Smooth muscle cell (in vitro differentiated cells): ENCODE data around the gene MCM3. TPM values are rescaled to one million over a fixed set of nuclear protein-coding genes. Genes with fewer than 3 reads are reported as not detected.

Source experiments
- DNase-seq: peaks from one replicate; lab custom pipeline; 2025; ENCODE audit not compliant: unreplicated experiment; lab: John Stamatoyannopoulos, UW
- H2AFZ ChIP-seq: fragments of 200-600 bp; sonication (generic); 2 replicates; pipeline ENCODE4 v1.6.0; 2016; ENCODE audit warnings: antibody characterized with exemption, low read depth, mild to moderate bottlenecking
- H3F3A ChIP-seq: fragments of 200-600 bp; sonication (generic); 2 replicates; pipeline ENCODE4 v1.6.0; 2017; ENCODE audit warnings: antibody characterized with exemption, low read depth
- H3K27ac ChIP-seq: fragments of 200-600 bp; sonication (generic); 2 replicates; pipeline ENCODE4 v1.5.1; 2016; ENCODE audit warnings: low read depth, mild to moderate bottlenecking
- H3K27me3 ChIP-seq: fragments of 200-600 bp; sonication (generic); 2 replicates; pipeline ENCODE4 v1.6.1; 2016; ENCODE audit warnings: low read depth, mild to moderate bottlenecking
- H3K36me3 ChIP-seq: fragments of 200-600 bp; sonication (generic); 2 replicates; pipeline ENCODE4 v1.5.1; 2016; ENCODE audit warnings: low read depth
- H3K4me1 ChIP-seq: fragments of 200-600 bp; sonication (generic); 2 replicates; pipeline ENCODE4 v1.5.1; 2016; ENCODE audit warnings: low read depth
- H3K4me2 ChIP-seq: fragments of 200-600 bp; sonication (generic); 2 replicates; pipeline ENCODE4 v1.6.0; 2016; ENCODE audit warnings: mild to moderate bottlenecking
- H3K4me3 ChIP-seq: fragments of 200-600 bp; sonication (generic); 2 replicates; pipeline ENCODE4 v1.5.1; 2016; ENCODE audit warnings: mild to moderate bottlenecking
- H3K79me2 ChIP-seq: fragments of 200-600 bp; sonication (generic); 2 replicates; pipeline ENCODE4 v1.6.0; 2016; ENCODE audit warnings: low read depth, mild to moderate bottlenecking
- H3K9ac ChIP-seq: fragments of 200-600 bp; sonication (generic); 2 replicates; pipeline ENCODE4 v1.6.0; 2016; ENCODE audit warnings: low read depth
- H3K9me3 ChIP-seq: fragments of 200-600 bp; sonication (generic); replicated peaks from 2 replicates; pipeline ENCODE4 v1.5.1; 2016; ENCODE audit warnings: low read depth
- H4K20me1 ChIP-seq: fragments of 200-600 bp; sonication (generic); 2 replicates; pipeline ENCODE4 v1.6.0; 2016; ENCODE audit warnings: low read depth
- CTCF ChIP-seq: fragments of 200-600 bp; sonication (generic); IDR thresholded peaks from 2 replicates; pipeline ENCODE4 v1.5.1; 2017; ENCODE audit warnings: borderline replicate concordance, mild to moderate bottlenecking, antibody characterized with exemption; ENCODE audit not compliant: insufficient read depth, poor library complexity, severe bottlenecking
- WGBS: methylation state at CpG from one replicate; pipeline ENCODE4 v1.1.7; 2016; ENCODE audit warnings: low lambda C conversion rate; 5-methylcytosine and 5-hydroxymethylcytosine counted together
- polyA plus RNA-seq: library from polyadenylated mRNA; unstranded; fragments of >200 nt; fragmentation: Nextera tagmentation; extraction: Ambion mirVana; gene quantifications from 2 replicates; pipeline ENCODE4 v1.2.1, GENCODE V29; 2016
- total RNA-seq: library from RNA; depleted of rRNA; stranded (reverse); fragments of >200 nt; gene quantifications from 2 replicates; pipeline ENCODE4 v1.2.3, GENCODE V29; 2014

Gene MCM3
- total and polyA plus RNA-seq, 2 experiments from 2014 or later: 32.2 to 33.9 TPM

- Histone ChIP-seq H3K4me1 (peaks cover 7% of the 10 kb centered on the region), H3F3A (no peaks in the 10 kb centered on the region), H4K20me1 (no peaks in the 10 kb centered on the region), H3K9me3 (no peaks in the 10 kb centered on the region), H3K9ac (no peak overlapping the region), H3K36me3 (no peaks in the 10 kb centered on the region), H3K4me2 (no peak overlapping the region), H3K27me3 (no peaks in the 10 kb centered on the region), H2AFZ (no peak overlapping the region), H3K4me3 (no peak overlapping the region), H3K27ac (no peak overlapping the region), H3K79me2 (no peaks in the 10 kb centered on the region)
- DNase-seq: no peak
- TF ChIP-seq CTCF: no peak
- WGBS: 95% methylated on average over 2 of the region's 2 CpGs
Measured at GRCh38 chr6:52300489-52300931, 16.0 kb upstream of the MCM3 start.

DNA sequence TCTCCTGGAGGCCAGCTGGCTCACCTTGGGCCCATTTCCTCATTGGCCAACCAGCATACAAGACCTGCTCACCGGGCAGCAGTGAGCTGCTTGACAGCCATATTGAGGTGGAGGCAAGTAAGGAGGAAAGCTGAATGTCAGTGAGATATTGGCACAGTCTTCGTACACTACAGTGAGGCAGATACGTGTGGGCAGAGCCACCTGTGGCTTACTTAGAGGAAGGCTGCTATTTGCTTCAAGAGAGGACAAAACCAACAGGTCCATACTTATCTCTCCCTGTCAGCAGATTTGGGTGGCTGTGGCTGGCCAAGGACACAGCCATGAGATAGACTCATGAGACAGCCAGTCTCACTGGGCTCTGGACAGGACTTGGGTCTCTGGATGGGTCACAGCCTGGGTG, 15.1 kb upstream of the MCM3 start:
- Histone ChIP-seq H3K27me3 (no peaks in the 10 kb centered on the region), H3K4me2 (no peak overlapping the region), H3F3A (no peaks in the 10 kb centered on the region), H2AFZ (no peak overlapping the region), H3K4me1 (peaks cover 1% of the 10 kb centered on the region), H3K79me2 (no peaks in the 10 kb centered on the region), H4K20me1 (no peaks in the 10 kb centered on the region), H3K9me3 (no peaks in the 10 kb centered on the region), H3K9ac (no peak overlapping the region), H3K27ac (no peak overlapping the region), H3K4me3 (no peak overlapping the region), H3K36me3 (no peaks in the 10 kb centered on the region)
- WGBS: 67% methylated on average over 3 of the region's 3 CpGs
- TF ChIP-seq CTCF: no peak
- DNase-seq: no peak

GRCh38 chr6:52297433-52297832, 12.9 kb upstream of the MCM3 start:
- Histone ChIP-seq H2AFZ (no peak overlapping the region), H3K27me3 (no peaks in the 10 kb centered on the region), H3K9ac (no peak overlapping the region), H3F3A (no peaks in the 10 kb centered on the region), H3K4me2 (no peak overlapping the region), H3K79me2 (no peaks in the 10 kb centered on the region), H3K9me3 (no peaks in the 10 kb centered on the region), H4K20me1 (no peaks in the 10 kb centered on the region), H3K27ac (no peak overlapping the region), H3K4me3 (no peak overlapping the region), H3K4me1 (no peaks in the 10 kb centered on the region), H3K36me3 (no peaks in the 10 kb centered on the region)
- DNase-seq: no peak
- no peak for TF ChIP-seq CTCF
- WGBS: 52% methylated on average over 3 of the region's 3 CpGs

DNA sequence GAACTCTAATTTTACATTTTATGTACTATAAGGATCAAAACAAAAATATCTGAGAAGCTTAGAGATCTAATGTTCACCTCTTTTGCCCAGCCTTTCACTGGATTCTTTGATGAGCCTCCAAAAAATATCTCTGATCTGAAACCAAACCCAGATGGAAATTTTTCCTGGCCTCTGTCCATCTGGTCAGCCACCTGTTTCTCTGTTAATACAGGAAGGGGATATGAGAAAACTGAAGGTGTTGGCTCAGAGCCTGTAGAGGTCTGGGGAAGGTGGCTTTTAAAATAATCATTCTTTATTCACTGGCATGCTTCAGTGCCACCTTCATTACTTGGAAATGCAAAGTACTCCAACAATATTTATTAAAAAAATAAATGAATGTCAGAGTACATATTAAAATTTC, 8.5 kb upstream of the MCM3 start:
- no peak overlapping the region for H3K27ac ChIP-seq
- no peak overlapping the region for H3K4me3 ChIP-seq
- H3K79me2 ChIP-seq: no peaks in the 10 kb centered on the region
- no peak overlapping the region for H3K4me2 ChIP-seq
- H4K20me1 ChIP-seq: no peaks in the 10 kb centered on the region
- no peaks in the 10 kb centered on the region for H3K27me3 ChIP-seq
- H3K36me3 ChIP-seq: no peaks in the 10 kb centered on the region
- TF ChIP-seq CTCF: no peak
- H3K4me1 ChIP-seq: no peaks in the 10 kb centered on the region
- no peak overlapping the region for H3K9ac ChIP-seq
- no peak for DNase-seq
- H2AFZ ChIP-seq: no peak overlapping the region
- H3K9me3 ChIP-seq: no peaks in the 10 kb centered on the region
- no peaks in the 10 kb centered on the region for H3F3A ChIP-seq
